Endothelial cell of umbilical vein (primary cell): ENCODE data around the gene CEP55.

Experiments used
- EZH2 ChIP-seq: IDR thresholded peaks from 2 replicates; pipeline ENCODE4 v1.6.1; 2012; ENCODE audit warnings: borderline replicate concordance, low read depth, mild to moderate bottlenecking, moderate library complexity, low read length, inconsistent platforms; ENCODE audit not compliant: severe bottlenecking
- FOS ChIP-seq: IDR thresholded peaks from 2 replicates; pipeline ENCODE4 v1.6.1; 2011; ENCODE audit warnings: mild to moderate bottlenecking, low read length, moderate library complexity, borderline replicate concordance; ENCODE audit not compliant: insufficient read depth
- GATA2 ChIP-seq: IDR thresholded peaks from 2 replicates; pipeline ENCODE4 v1.7.0; 2011; ENCODE audit warnings: low read depth, mild to moderate bottlenecking, moderate library complexity, mixed read lengths, low read length; ENCODE audit not compliant: insufficient read length, insufficient read depth
- JUN ChIP-seq: IDR thresholded peaks from 2 replicates; pipeline ENCODE4 v1.6.1; 2011; ENCODE audit warnings: borderline replicate concordance, low read depth; ENCODE audit not compliant: insufficient read length, insufficient read depth
- MYC ChIP-seq: IDR thresholded peaks from one replicate; pipeline ENCODE4 v1.6.1; 2011; ENCODE audit warnings: mild to moderate bottlenecking, low read depth, low read length
- POLR2A ChIP-seq: IDR thresholded peaks from 2 replicates; pipeline ENCODE4 v1.6.1; 2012; ENCODE audit warnings: low read depth, mild to moderate bottlenecking, control low read depth, low read length
- POLR2AphosphoS5 ChIP-seq: IDR thresholded peaks from 2 replicates; pipeline ENCODE4 v1.6.1; 2012; ENCODE audit warnings: low read depth, mild to moderate bottlenecking, control low read depth, low read length, moderate library complexity; ENCODE audit not compliant: insufficient read depth
- TF ChIP-seq, protein P1 (sequence below), 2 donors: IDR thresholded peaks; 1 replicate in 1 of 2; 2 replicates in 1 of 2; pipeline ENCODE4 v1.5.1; 2011; ENCODE audit warnings: low read length in 2 of 2, mild to moderate bottlenecking in 2 of 2, moderate library complexity in 2 of 2, control low read depth in 1 of 2, inconsistent platforms in 1 of 2, low read depth in 1 of 2; ENCODE audit not compliant: insufficient read depth in 1 of 2; ENCODE audit errors: extremely low read depth in 1 of 2
- TF ChIP-seq, protein P2 (sequence below): IDR thresholded peaks from 2 replicates; pipeline ENCODE4 v1.6.1; 2011; ENCODE audit not compliant: insufficient read depth, insufficient read length

DNA sequence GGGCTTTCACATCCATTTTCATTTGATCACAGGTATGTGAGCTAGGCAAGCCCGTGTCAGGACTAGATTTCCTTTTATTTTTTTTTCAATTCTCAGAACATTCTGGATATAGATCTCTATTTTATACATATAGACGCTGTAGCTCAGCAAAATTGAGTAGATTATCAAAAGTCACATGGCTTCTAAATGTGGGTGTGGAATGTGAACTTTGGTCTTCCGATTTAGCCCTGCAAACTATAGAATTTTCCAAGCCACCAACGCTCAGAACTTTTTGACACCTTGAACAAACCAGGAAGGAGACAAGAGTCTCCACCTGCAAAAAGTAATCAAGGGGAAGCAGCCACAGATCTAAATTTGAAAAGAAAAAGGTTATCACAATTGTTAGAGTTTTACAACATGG is 54.2 kb downstream of the CEP55 start:
- TF ChIP-seq, protein P1, sequence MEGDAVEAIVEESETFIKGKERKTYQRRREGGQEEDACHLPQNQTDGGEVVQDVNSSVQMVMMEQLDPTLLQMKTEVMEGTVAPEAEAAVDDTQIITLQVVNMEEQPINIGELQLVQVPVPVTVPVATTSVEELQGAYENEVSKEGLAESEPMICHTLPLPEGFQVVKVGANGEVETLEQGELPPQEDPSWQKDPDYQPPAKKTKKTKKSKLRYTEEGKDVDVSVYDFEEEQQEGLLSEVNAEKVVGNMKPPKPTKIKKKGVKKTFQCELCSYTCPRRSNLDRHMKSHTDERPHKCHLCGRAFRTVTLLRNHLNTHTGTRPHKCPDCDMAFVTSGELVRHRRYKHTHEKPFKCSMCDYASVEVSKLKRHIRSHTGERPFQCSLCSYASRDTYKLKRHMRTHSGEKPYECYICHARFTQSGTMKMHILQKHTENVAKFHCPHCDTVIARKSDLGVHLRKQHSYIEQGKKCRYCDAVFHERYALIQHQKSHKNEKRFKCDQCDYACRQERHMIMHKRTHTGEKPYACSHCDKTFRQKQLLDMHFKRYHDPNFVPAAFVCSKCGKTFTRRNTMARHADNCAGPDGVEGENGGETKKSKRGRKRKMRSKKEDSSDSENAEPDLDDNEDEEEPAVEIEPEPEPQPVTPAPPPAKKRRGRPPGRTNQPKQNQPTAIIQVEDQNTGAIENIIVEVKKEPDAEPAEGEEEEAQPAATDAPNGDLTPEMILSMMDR (IDR thresholded peaks at IDR 0.05; ENCODE audit: extremely low read depth in 1 of 2, insufficient read depth in 1 of 2, low read depth in 1 of 2, low read length in 2 of 2) = no peak
- no peak for TF ChIP-seq POLR2A
- TF ChIP-seq POLR2AphosphoS5 = no peak
- no peak for TF ChIP-seq JUN
- TF ChIP-seq, protein P2, sequence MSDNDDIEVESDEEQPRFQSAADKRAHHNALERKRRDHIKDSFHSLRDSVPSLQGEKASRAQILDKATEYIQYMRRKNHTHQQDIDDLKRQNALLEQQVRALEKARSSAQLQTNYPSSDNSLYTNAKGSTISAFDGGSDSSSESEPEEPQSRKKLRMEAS = no peak
- TF ChIP-seq GATA2 = no peak
- TF ChIP-seq EZH2 = no peak
- no peak for TF ChIP-seq MYC
- TF ChIP-seq FOS = no peak
